T-helper 9 cell (primary cell): ENCODE results near the gene LTBP1.

Source experiments
- DNase-seq: peaks from one replicate; pipeline ENCODE4 v3.0.0-alpha.2; 2020

The LTBP1 gene

GRCh38 chr2:32931945-32932709, 14.6 kb upstream of the LTBP1 start:
- no peak for DNase-seq

GRCh38 chr2:32932825-32933755, 13.7 kb upstream of the LTBP1 start:
- DNase-seq, result no peak

GRCh38 chr2:32933756-32934095, 13.0 kb upstream of the LTBP1 start:
- DNase-seq, result no peak

- no peak for DNase-seq
Measured at GRCh38 chr2:32937602-32938448, 8.9 kb upstream of the LTBP1 start.

- DNase-seq, result no peak
Measured at GRCh38 chr2:32938934-32939333, 7.8 kb upstream of the LTBP1 start.

- no peak for DNase-seq
Measured at GRCh38 chr2:32940316-32940997, 6.3 kb upstream of the LTBP1 start.

- no peak for DNase-seq
Measured at GRCh38 chr2:32941944-32942690, 4.6 kb upstream of the LTBP1 start.

- no peak for DNase-seq
Measured at GRCh38 chr2:32942793-32943485, 3.8 kb upstream of the LTBP1 start.

- no peak for DNase-seq
Measured at GRCh38 chr2:32945286-32945685, 1.5 kb upstream of the LTBP1 start.

GRCh38 chr2:32947076-32947483, 327 bp downstream of the LTBP1 start:
- DNase-seq, result no peak

- peak; percentile 2 for DNase-seq
Measured at GRCh38 chr2:32947484-32948143, 861 bp downstream of the LTBP1 start.

- no peak for DNase-seq
Measured at GRCh38 chr2:32948266-32948665, 1.5 kb downstream of the LTBP1 start.

GRCh38 chr2:32949260-32949659, 2.5 kb downstream of the LTBP1 start:
- no peak for DNase-seq

- DNase-seq, result no peak
Measured at GRCh38 chr2:32951672-32952071, 4.9 kb downstream of the LTBP1 start.

- DNase-seq, result no peak
Measured at GRCh38 chr2:32952761-32953476, 6.2 kb downstream of the LTBP1 start.

- no peak for DNase-seq
Measured at GRCh38 chr2:32954206-32954605, 7.5 kb downstream of the LTBP1 start.

- no peak for DNase-seq
Measured at GRCh38 chr2:32958821-32959220, 12.1 kb downstream of the LTBP1 start.

- DNase-seq, result no peak
Measured at GRCh38 chr2:32960238-32960637, 13.5 kb downstream of the LTBP1 start.

- DNase-seq, result no peak
Measured at GRCh38 chr2:32960647-32961403, 14.1 kb downstream of the LTBP1 start.
